Fibroblast of lung (primary cell): ENCODE measurements around the gene FXYD6. TPM values are rescaled to one million over a fixed set of nuclear protein-coding genes. Genes with fewer than 3 reads are reported as not detected.

Experiments
- DNase-seq, 2 donors: peaks; one replicate each; pipeline versions ENCODE4 v3.0.0 to v3.0.0-alpha.2; 2010; ENCODE audit warnings: low read depth in 2 of 2
- H2AFZ ChIP-seq: 2 replicates; pipeline ENCODE4 v1.5.1; 2012; ENCODE audit warnings: low read length, control low read depth, inconsistent platforms
- H3K27ac ChIP-seq: 2 replicates; pipeline ENCODE4 v1.5.1; 2011; ENCODE audit warnings: low read length, control low read depth; ENCODE audit not compliant: insufficient read depth
- H3K27me3 ChIP-seq: 2 replicates; pipeline ENCODE4 v1.5.1; 2011; ENCODE audit warnings: mild to moderate bottlenecking, low read length; ENCODE audit not compliant: control insufficient read depth, insufficient read depth
- H3K36me3 ChIP-seq: 2 replicates; pipeline ENCODE4 v1.5.1; 2011; ENCODE audit warnings: low read length; ENCODE audit not compliant: control insufficient read depth, insufficient read depth
- H3K4me1 ChIP-seq: 2 replicates; pipeline ENCODE4 v1.5.1; 2011; ENCODE audit warnings: low read length; ENCODE audit not compliant: control insufficient read depth, insufficient read depth; ENCODE audit errors: extremely low read depth
- H3K4me2 ChIP-seq: 2 replicates; pipeline ENCODE4 v1.5.1; 2011; ENCODE audit warnings: low read length, control low read depth; ENCODE audit not compliant: insufficient read depth; ENCODE audit errors: extremely low read depth
- H3K4me3 ChIP-seq, 4 experiments: fragments of 200-600 bp in 1 of 4; sonication (generic) in 1 of 4; replicated peaks in 1 of 4; 2 replicates each; pipeline ENCODE4 v1.5.1; 2011 to 2016; ENCODE audit warnings: low read length in 4 of 4, low read depth in 3 of 4, mild to moderate bottlenecking in 3 of 4, control low read depth in 2 of 4, inconsistent platforms in 1 of 4, mixed read lengths in 1 of 4; ENCODE audit not compliant: insufficient read depth in 1 of 4; ENCODE audit errors: control extremely low read depth in 1 of 4
- H3K79me2 ChIP-seq: 2 replicates; pipeline ENCODE4 v1.5.1; 2012; ENCODE audit warnings: mild to moderate bottlenecking, low read length, inconsistent platforms; ENCODE audit not compliant: control insufficient read depth, insufficient read depth
- H3K9ac ChIP-seq: 2 replicates; pipeline ENCODE4 v1.5.1; 2011; ENCODE audit warnings: mild to moderate bottlenecking, low read length, control low read depth; ENCODE audit not compliant: insufficient read depth
- H3K9me3 ChIP-seq: 2 replicates; pipeline ENCODE4 v1.5.1; 2012; ENCODE audit warnings: low read depth, low read length; ENCODE audit not compliant: control insufficient read depth, insufficient read depth
- H4K20me1 ChIP-seq: 2 replicates; pipeline ENCODE4 v1.5.1; 2011; ENCODE audit warnings: low read length; ENCODE audit not compliant: control insufficient read depth, insufficient read depth; ENCODE audit errors: extremely low read depth
- CTCF ChIP-seq, 2 donors: IDR thresholded peaks in 1 of 2; conservative IDR thresholded peaks in 1 of 2; 1 replicate in 1 of 2; 2 replicates in 1 of 2; pipeline ENCODE4 v1.5.1; 2011 to 2012; ENCODE audit warnings: low read length in 2 of 2, control low read depth in 1 of 2, inconsistent platforms in 1 of 2, low read depth in 1 of 2, mild to moderate bottlenecking in 1 of 2
- EZH2 ChIP-seq: IDR thresholded peaks from 2 replicates; pipeline ENCODE4 v1.5.1; 2012; ENCODE audit warnings: low read length, control low read depth, mild to moderate bottlenecking; ENCODE audit errors: missing control alignments
- polyA plus RNA-seq, 2 donors: library from polyadenylated mRNA; depleted of rRNA in 1 of 2; stranded (reverse) in 1 of 2; unstranded in 1 of 2; fragments of >200 nt; gene quantifications; 2 replicates each; pipeline ENCODE4 v1.2.1, GENCODE V29; 2011 to 2012; ENCODE audit warnings: missing spikeins in 1 of 2
- total RNA-seq: library from RNA; depleted of rRNA; stranded (reverse); fragments of >200 nt; gene quantifications from 2 replicates; pipeline ENCODE4 v1.2.1, GENCODE V29; 2014

FXYD6 gene
- total and polyA plus RNA-seq, 2 donors (not counting 1 experiment from before 2014, with no cell fraction given): 0.43 to 5.1 TPM

DNA sequence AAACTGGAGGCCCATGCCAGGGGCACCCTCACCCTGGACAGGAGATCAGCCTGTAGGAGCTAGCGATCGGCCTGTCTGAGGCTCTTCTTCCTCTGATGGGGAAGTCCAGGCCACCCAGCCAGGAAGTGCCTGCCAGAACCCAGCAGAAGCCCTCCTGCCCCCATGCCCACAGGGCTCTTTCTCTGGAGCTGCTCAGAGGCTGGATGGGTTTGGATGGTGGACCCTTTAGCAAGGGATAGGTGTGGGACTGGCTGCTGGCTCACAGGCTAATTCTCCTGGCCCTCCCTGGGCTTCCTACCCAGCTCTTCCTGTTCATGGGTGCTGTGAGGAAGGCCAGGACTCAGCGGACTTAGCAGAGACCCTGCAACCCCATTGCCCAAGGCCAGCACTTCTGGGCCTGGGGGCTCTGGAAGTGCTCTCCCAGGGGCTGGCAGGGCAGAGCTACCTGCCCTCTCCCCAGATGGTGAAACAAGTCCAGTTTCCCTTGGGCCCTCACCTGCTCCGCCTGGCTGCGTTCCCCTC is 59.6 kb downstream of the FXYD6 start:
- Histone ChIP-seq H3K4me2 (no peak overlapping the region), H3K9ac (no peak overlapping the region), H4K20me1 (no peaks in the 10 kb centered on the region), H3K4me3 (no peak overlapping the region), H3K79me2 (no peaks in the 10 kb centered on the region), H2AFZ (no peak overlapping the region), H3K4me1 (no peaks in the 10 kb centered on the region), H3K27me3 (no peaks in the 10 kb centered on the region), H3K27ac (no peak overlapping the region), H3K9me3 (no peaks in the 10 kb centered on the region), H3K36me3 (no peaks in the 10 kb centered on the region)
- DNase-seq: no peak
- no peak for TF ChIP-seq CTCF (conservative IDR thresholded peaks at IDR 0.05 in 1 of 2, IDR thresholded peaks at IDR 0.05 in 1 of 2; ENCODE audit: low read depth in 1 of 2, low read length in 2 of 2)
- TF ChIP-seq EZH2: no peak

- H3K9ac ChIP-seq: no peak overlapping the region
- no peak overlapping the region for H3K4me2 ChIP-seq
- no peak overlapping the region for H3K4me3 ChIP-seq
- H4K20me1 ChIP-seq: no peaks in the 10 kb centered on the region
- no peaks in the 10 kb centered on the region for H3K27me3 ChIP-seq
- no peaks in the 10 kb centered on the region for H3K79me2 ChIP-seq
- peak; percentile 50 to 63 for DNase-seq
- no peaks in the 10 kb centered on the region for H3K4me1 ChIP-seq
- TF ChIP-seq EZH2: no peak
- no peak overlapping the region for H3K27ac ChIP-seq
- H3K36me3 ChIP-seq: no peaks in the 10 kb centered on the region
- H2AFZ ChIP-seq: peak overlapping the region; percentile 49
- no peaks in the 10 kb centered on the region for H3K9me3 ChIP-seq
Observed at GRCh38 chr11:117816151-117816741, 60.2 kb downstream of the FXYD6 start.

DNA sequence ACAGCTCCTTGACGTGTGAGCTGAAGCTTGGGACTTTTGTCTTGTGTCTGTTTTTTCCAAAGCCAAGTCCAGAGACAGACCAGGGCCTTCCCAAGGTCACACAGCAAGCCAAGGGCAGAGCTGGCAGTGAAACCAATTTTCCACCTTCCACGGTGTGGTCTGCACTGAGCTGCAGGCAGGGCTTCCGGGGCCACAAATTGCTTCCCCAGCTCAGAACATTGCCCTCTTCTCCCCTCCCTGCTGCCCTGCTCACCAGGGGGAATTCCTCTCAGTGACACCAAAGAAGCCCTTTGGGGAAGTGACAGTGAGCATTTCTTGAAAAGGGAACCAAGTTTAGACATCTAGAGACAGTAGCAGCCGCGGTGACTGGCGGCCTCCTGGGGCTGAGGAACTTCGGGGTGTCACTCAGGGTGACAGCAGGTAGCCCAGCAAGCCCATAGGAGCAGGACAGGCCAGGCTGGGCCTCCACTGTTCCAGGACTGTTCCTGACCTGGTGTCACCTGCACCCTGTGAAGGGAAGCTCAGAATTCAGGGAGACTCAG is 61.1 kb downstream of the FXYD6 start:
- H3K36me3 ChIP-seq: no peaks in the 10 kb centered on the region
- no peak overlapping the region for H3K4me3 ChIP-seq
- no peak for DNase-seq
- no peaks in the 10 kb centered on the region for H4K20me1 ChIP-seq
- H2AFZ ChIP-seq: no peak overlapping the region
- H3K79me2 ChIP-seq: no peaks in the 10 kb centered on the region
- no peaks in the 10 kb centered on the region for H3K9me3 ChIP-seq
- H3K4me2 ChIP-seq: no peak overlapping the region
- no peak overlapping the region for H3K27ac ChIP-seq
- H3K4me1 ChIP-seq: no peaks in the 10 kb centered on the region
- TF ChIP-seq CTCF (conservative IDR thresholded peaks at IDR 0.05 in 1 of 2, IDR thresholded peaks at IDR 0.05 in 1 of 2; ENCODE audit: low read depth in 1 of 2, low read length in 2 of 2) (no peak), EZH2 (no peak)
- no peak overlapping the region for H3K9ac ChIP-seq
- H3K27me3 ChIP-seq: no peaks in the 10 kb centered on the region
